HEK293T (cell line): ENCODE measurements around the gene RASSF8.
A peak's percentile ranks its signal among the peaks of the same experiment; 100 is the strongest.

Source experiments
- CTCF ChIA-PET: fragments of 350-600 bp; formaldehyde crosslinking; extraction: SDS; loops from one replicate; lab custom pipeline; 2021; ENCODE audit warnings: antibody characterized with exemption, inconsistent platforms; lab: Yijun Ruan, JAX
- POLR2A ChIA-PET: fragments of 350-600 bp; formaldehyde crosslinking; extraction: SDS; loops from one replicate; lab custom pipeline; 2020; ENCODE audit warnings: antibody characterized with exemption, inconsistent platforms; lab: Yijun Ruan, JAX
- DNase-seq: peaks from one replicate; pipeline ENCODE4 v3.0.0; 2012; ENCODE audit warnings: mixed read lengths; ENCODE audit errors: extremely low spot score
- ARNT ChIP-seq: fragments of 450-650 bp; IDR thresholded peaks from 2 replicates; pipeline ENCODE4 v1.6.1; 2017; ENCODE audit warnings: mild to moderate bottlenecking
- BHLHE40 ChIP-seq: fragments of 450-650 bp; IDR thresholded peaks from 2 replicates; pipeline ENCODE4 v1.6.1; 2016; ENCODE audit warnings: mild to moderate bottlenecking, moderate library complexity, borderline replicate concordance
- CTBP1 ChIP-seq: fragments of 450-650 bp; IDR thresholded peaks from 2 replicates; pipeline ENCODE4 v1.6.1; 2016; ENCODE audit warnings: borderline replicate concordance
- ELF4 ChIP-seq: fragments of 450-650 bp; IDR thresholded peaks from 2 replicates; pipeline ENCODE4 v1.6.1; 2017; ENCODE audit warnings: antibody characterized with exemption
- FOXA1 ChIP-seq: fragments of 450-650 bp; IDR thresholded peaks from 2 replicates; pipeline ENCODE4 v1.6.1; 2016; ENCODE audit warnings: mild to moderate bottlenecking
- FOXK2 ChIP-seq: fragments of 450-650 bp; IDR thresholded peaks from 2 replicates; pipeline ENCODE4 v1.6.1; 2016; ENCODE audit warnings: mild to moderate bottlenecking
- FOXM1 ChIP-seq: fragments of 450-650 bp; IDR thresholded peaks from 2 replicates; pipeline ENCODE4 v1.6.1; 2017; ENCODE audit warnings: mild to moderate bottlenecking, borderline replicate concordance
- HDGF ChIP-seq: fragments of 450-650 bp; IDR thresholded peaks from 2 replicates; pipeline ENCODE4 v1.6.1; 2017; ENCODE audit warnings: antibody characterized with exemption, borderline replicate concordance
- L3MBTL2 ChIP-seq: fragments of 450-650 bp; conservative IDR thresholded peaks from 2 replicates; pipeline ENCODE4 v1.6.1; 2016; ENCODE audit warnings: mild to moderate bottlenecking
- LEF1 ChIP-seq: fragments of 450-650 bp; IDR thresholded peaks from 2 replicates; pipeline ENCODE4 v1.6.1; 2017; ENCODE audit warnings: mild to moderate bottlenecking, borderline replicate concordance
- NFRKB ChIP-seq: fragments of 450-650 bp; IDR thresholded peaks from 2 replicates; pipeline ENCODE4 v1.6.1; 2016; ENCODE audit warnings: mild to moderate bottlenecking, moderate library complexity
- PKNOX1 ChIP-seq: fragments of 450-650 bp; IDR thresholded peaks from 2 replicates; pipeline ENCODE4 v1.6.1; 2016
- SP1 ChIP-seq: fragments of 450-650 bp; IDR thresholded peaks from 2 replicates; pipeline ENCODE4 v1.6.1; 2017
- SUZ12 ChIP-seq: fragments of 450-650 bp; IDR thresholded peaks from 2 replicates; pipeline ENCODE4 v1.6.1; 2016; ENCODE audit warnings: mild to moderate bottlenecking
- TARDBP ChIP-seq: fragments of 450-650 bp; IDR thresholded peaks from 2 replicates; pipeline ENCODE4 v1.6.1; 2016
- ZNF384 ChIP-seq: fragments of 450-650 bp; IDR thresholded peaks from 2 replicates; pipeline ENCODE4 v1.6.1; 2016

RASSF8 gene

DNA sequence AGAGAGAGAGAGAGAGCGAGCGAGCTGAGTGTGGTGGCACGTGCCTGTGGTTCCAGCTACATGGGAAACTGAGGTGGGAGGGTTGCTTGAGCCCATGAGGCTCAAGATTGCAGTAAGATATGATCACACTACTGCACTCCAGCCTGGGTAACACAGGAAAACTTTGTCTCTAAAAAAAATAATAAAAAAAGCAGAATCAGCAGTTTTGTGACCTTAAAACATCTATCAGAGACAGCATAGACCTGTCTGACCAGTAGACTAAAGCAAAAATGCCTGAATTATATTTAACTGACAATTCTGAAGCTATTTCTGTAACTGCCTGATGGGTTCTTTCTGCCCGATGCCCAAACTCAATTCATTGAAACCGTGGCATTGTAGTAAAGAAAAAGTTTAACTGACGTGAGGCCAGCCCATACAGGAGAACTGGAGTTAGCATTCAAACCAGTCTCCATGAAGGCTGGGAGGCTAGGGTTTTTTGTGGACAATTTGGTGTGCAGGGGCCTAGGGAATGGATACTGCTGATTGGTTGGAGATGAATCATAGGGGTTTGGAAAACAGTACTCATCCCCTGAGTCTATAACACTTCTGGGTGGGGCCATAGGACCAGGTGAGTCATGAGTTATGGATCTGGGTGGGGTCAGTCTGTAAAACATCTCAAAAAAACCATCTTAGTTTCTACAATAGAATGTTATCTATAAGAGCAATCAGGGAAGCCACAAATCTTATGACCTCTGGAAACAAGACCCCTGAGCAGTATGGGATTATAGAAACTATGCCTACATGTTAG lies 8.0 kb upstream of the RASSF8 start:
- TF ChIP-seq LEF1 (no peak), BHLHE40 (no peak), FOXA1 (no peak), FOXM1 (no peak), CTBP1 (no peak), SP1 (no peak), FOXK2 (no peak), L3MBTL2 (no peak), NFRKB (no peak), ARNT (no peak), SUZ12 (no peak), ZNF384 (no peak)
- CTCF ChIA-PET: no interaction called here
- DNase-seq: no peak
- POLR2A ChIA-PET: interaction anchor here (1.6 kb wide), 1 partner anchor 8 kb away, joined by 5 read pairs; the partner anchor contains the start of gene RASSF8

DNA sequence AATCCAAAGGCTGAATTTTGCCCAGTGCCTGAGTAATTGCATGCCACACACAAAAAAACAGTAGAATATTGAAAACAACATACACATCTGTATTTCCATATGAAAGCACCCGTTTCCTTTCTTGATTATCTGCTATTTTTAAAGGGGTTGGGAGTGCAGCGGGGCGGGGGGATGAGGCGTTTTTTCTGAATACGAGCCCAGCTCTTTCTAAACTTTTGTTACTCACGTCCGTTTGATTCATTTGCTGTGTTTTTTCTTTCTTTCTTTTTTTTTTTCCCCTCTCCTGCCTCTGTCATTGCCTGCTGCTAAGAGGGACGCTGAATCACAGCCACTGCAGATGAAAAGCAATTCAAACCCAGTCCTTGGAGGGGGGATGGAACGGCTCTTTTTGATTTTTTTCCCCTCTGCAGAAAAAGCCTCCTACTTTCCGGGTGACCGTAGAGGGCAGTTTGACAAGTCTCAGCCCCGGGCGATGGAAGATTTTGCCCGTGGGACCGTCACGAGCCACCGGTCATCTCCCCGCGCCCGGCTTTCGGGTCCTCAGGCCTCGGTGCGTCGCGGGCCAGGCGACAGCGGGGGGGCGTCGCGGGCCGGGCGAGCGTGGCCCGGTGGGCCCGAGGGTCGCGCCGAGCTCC lies 572 bp upstream of the RASSF8 start:
- no peak for DNase-seq
- no peak for TF ChIP-seq ARNT
- TF ChIP-seq ZNF384: peak; percentile 42; the same call in 1 of the 2 replicates
- TF ChIP-seq NFRKB: no peak
- no peak for TF ChIP-seq LEF1
- TF ChIP-seq L3MBTL2: peak; percentile 63
- no peak for TF ChIP-seq FOXM1
- ChIA-PET CTCF (interaction anchor here (1.1 kb wide), 1 partner anchor 265 kb away, joined by 3 read pairs; no protein-coding TSS in a partner anchor), POLR2A (interaction anchor here (0.9 to 1.8 kb wide), 7 partner anchors 8 to 132 kb away, joined by 3 to 5 read pairs (median 4); no protein-coding TSS in a partner anchor)

- ChIA-PET POLR2A (interaction anchor here (0.8 to 1.8 kb wide), 8 partner anchors 9 to 148 kb away, joined by 3 to 5 read pairs (median 4); no protein-coding TSS in a partner anchor), CTCF (interaction anchor here (0.6 to 1.5 kb wide), 3 partner anchors 20 to 275 kb away, joined by 3 to 9 read pairs (median 5); no protein-coding TSS in a partner anchor)
- DNase-seq: peak; percentile 37
- TF ChIP-seq NFRKB (no peak), TARDBP (no peak), BHLHE40 (no peak), ELF4 (no peak), ARNT (no peak), FOXM1 (no peak), SUZ12 (no peak), SP1 (no peak), HDGF (no peak), ZNF384 (no peak), L3MBTL2 (no peak), LEF1 (no peak), PKNOX1 (no peak)
These were observed 834 bp downstream of the RASSF8 start for GRCh38 chr12:25959071-25959961.

- TF ChIP-seq SUZ12 (no peak), FOXA1 (no peak), FOXM1 (no peak), NFRKB (no peak), L3MBTL2 (no peak), ARNT (no peak), BHLHE40 (no peak), HDGF (no peak), LEF1 (no peak), PKNOX1 (no peak), ZNF384 (no peak), SP1 (no peak), TARDBP (no peak), ELF4 (no peak), CTBP1 (no peak)
- peak; percentile 33 for DNase-seq
- POLR2A ChIA-PET: interaction anchor here (0.6 to 1.3 kb wide), 3 partner anchors 56 to 64 kb away, joined by 3 to 5 read pairs (median 3); no protein-coding TSS in a partner anchor
- CTCF ChIA-PET: interaction anchor here (0.6 to 1.5 kb wide), 2 partner anchors 19 to 177 kb away, joined by 5 to 9 read pairs; no protein-coding TSS in a partner anchor
These were observed 1.7 kb downstream of the RASSF8 start for GRCh38 chr12:25960143-25960542.

DNA sequence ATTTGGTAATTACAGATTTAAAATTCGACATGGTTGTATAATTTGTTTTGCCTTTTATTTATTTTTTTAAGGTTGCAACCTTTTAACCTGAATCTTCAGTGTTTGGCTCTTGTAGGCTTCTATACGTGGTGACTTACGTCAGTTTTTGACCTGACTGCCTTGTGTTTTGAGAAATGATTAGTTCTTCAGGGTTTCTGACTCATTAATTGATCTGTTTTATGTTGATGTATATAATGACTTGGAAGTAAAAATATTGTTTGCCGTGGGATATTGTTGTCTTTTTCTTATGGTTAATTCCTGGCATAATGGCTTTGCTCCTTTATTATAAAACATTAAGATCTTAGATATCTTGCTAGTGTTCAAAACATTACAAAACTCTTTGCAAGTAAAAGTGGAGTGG lies 2.5 kb downstream of the RASSF8 start:
- POLR2A ChIA-PET: no interaction called here
- DNase-seq: no peak
- TF ChIP-seq BHLHE40 (no peak), PKNOX1 (no peak), ELF4 (no peak), SUZ12 (no peak)
- CTCF ChIA-PET: no interaction called here
